GM23248 (cell line): ENCODE measurements around the gene NOL9. TPM values are rescaled to one million over a fixed set of nuclear protein-coding genes. Genes with fewer than 3 reads are reported as not detected.

Experiments used
- DNase-seq: peaks from one replicate; pipeline ENCODE4 v3.0.0-alpha.2; 2015
- H2AFZ ChIP-seq: fragments of 200-600 bp; sonication (generic); 2 replicates; pipeline ENCODE4 v1.6.1; 2016; ENCODE audit warnings: antibody characterized with exemption
- H3F3A ChIP-seq: fragments of 200-600 bp; sonication (generic); 2 replicates; pipeline ENCODE4 v1.6.1; 2016; ENCODE audit warnings: mild to moderate bottlenecking, antibody characterized with exemption, mixed run types; ENCODE audit not compliant: insufficient read depth
- H3K27ac ChIP-seq: fragments of 200-600 bp; sonication (generic); 2 replicates; pipeline ENCODE4 v1.5.1; 2016; ENCODE audit warnings: mild to moderate bottlenecking
- H3K27me3 ChIP-seq: fragments of 200-600 bp; sonication (generic); replicated peaks from 2 replicates; pipeline ENCODE4 v1.6.1; 2016; ENCODE audit warnings: mild to moderate bottlenecking; ENCODE audit not compliant: insufficient read depth
- H3K36me3 ChIP-seq: fragments of 200-600 bp; sonication (generic); 2 replicates; pipeline ENCODE4 v1.6.1; 2016; ENCODE audit warnings: low read depth, mild to moderate bottlenecking
- H3K4me1 ChIP-seq: fragments of 200-600 bp; sonication (generic); 2 replicates; pipeline ENCODE4 v1.6.1; 2016; ENCODE audit warnings: mild to moderate bottlenecking; ENCODE audit not compliant: insufficient read depth
- H3K4me2 ChIP-seq: fragments of 200-600 bp; sonication (generic); one replicate; pipeline ENCODE4 v1.6.1; 2016; ENCODE audit warnings: mild to moderate bottlenecking; ENCODE audit not compliant: unreplicated experiment
- H3K4me3 ChIP-seq: fragments of 200-600 bp; sonication (generic); 2 replicates; pipeline ENCODE4 v1.5.1; 2016; ENCODE audit warnings: mild to moderate bottlenecking
- H3K79me2 ChIP-seq: fragments of 200-600 bp; sonication (generic); 2 replicates; pipeline ENCODE4 v1.6.1; 2016; ENCODE audit warnings: mild to moderate bottlenecking; ENCODE audit not compliant: insufficient read depth
- H3K9ac ChIP-seq: fragments of 200-600 bp; sonication (generic); 2 replicates; pipeline ENCODE4 v1.6.1; 2016; ENCODE audit warnings: mild to moderate bottlenecking
- H3K9me2 ChIP-seq: fragments of 200-600 bp; sonication (generic); 2 replicates; pipeline ENCODE4 v1.6.1; 2016; ENCODE audit warnings: mixed run types, mild to moderate bottlenecking, moderate library complexity; ENCODE audit not compliant: insufficient read depth
- H3K9me3 ChIP-seq: fragments of 200-600 bp; sonication (generic); one replicate; pipeline ENCODE4 v1.6.1; 2017; ENCODE audit warnings: low read depth
- H4K20me1 ChIP-seq: fragments of 200-600 bp; sonication (generic); 2 replicates; pipeline ENCODE4 v1.6.0; 2016; ENCODE audit not compliant: insufficient read depth
- EZH2 ChIP-seq: fragments of 200-600 bp; sonication (generic); IDR thresholded peaks from 2 replicates; pipeline ENCODE4 v1.6.1; 2018; ENCODE audit warnings: antibody characterized with exemption, mild to moderate bottlenecking; ENCODE audit not compliant: insufficient read depth, poor library complexity, severe bottlenecking
- EZH2phosphoT487 ChIP-seq: fragments of 200-600 bp; sonication (generic); IDR thresholded peaks from 2 replicates; pipeline ENCODE4 v1.6.1; 2018; ENCODE audit warnings: antibody characterized with exemption, moderate library complexity, mild to moderate bottlenecking, low read depth; ENCODE audit not compliant: insufficient read depth
- WGBS, 2 experiments: methylation state at CpG; one replicate each; pipeline ENCODE4 v1.1.6; 2015 to 2017; ENCODE audit warnings: low lambda C conversion rate in 2 of 2, low coverage in 1 of 2; ENCODE audit errors: missing lambda C conversion rate in 2 of 2; 5-methylcytosine and 5-hydroxymethylcytosine counted together
- in situ Hi-C: fragments of 300-500 bp; cut with MboI; formaldehyde crosslinking; loops from 2 replicates; pipeline ENCODE4 v1.15.0; 2020
- polyA plus RNA-seq: library from polyadenylated mRNA; unstranded; fragments of >200 nt; fragmentation: Nextera tagmentation; extraction: Ambion mirVana; gene quantifications from 2 replicates; pipeline ENCODE4 v1.2.1, GENCODE V29; 2016
- total RNA-seq: library from RNA; depleted of rRNA; stranded (reverse); fragments of >200 nt; shearing (Covaris generic); gene quantifications from 2 replicates; pipeline ENCODE4 v1.2.3, GENCODE V29; 2014

Gene NOL9
- total and polyA plus RNA-seq, 2 experiments from 2014 or later = 13.0 to 27.8 TPM

GRCh38 chr1:6535214-6535613, 19.1 kb downstream of the NOL9 start:
- 95 to 97% methylated on average over 4 of the region's 4 CpGs for WGBS, 2 experiments
- no peaks in the 10 kb centered on the region for H4K20me1 ChIP-seq
- peaks cover 20% of the 10 kb centered on the region; the same call in 1 of the 2 replicates for H3K36me3 ChIP-seq
- no peak overlapping the region for H3K4me2 ChIP-seq
- no peaks in the 10 kb centered on the region for H3K9me3 ChIP-seq
- no peak for DNase-seq
- H3K79me2 ChIP-seq = peaks cover 20% of the 10 kb centered on the region
- H3K9ac ChIP-seq = no peak overlapping the region
- TF ChIP-seq EZH2phosphoT487 (no peak), EZH2 (no peak)
- peaks cover 13% of the 10 kb centered on the region for H3F3A ChIP-seq
- in situ Hi-C loops = no loop called here
- H3K27me3 ChIP-seq = no peaks in the 10 kb centered on the region
- H3K27ac ChIP-seq = no peak overlapping the region
- H3K9me2 ChIP-seq = no peaks in the 10 kb centered on the region
- no peak overlapping the region for H3K4me3 ChIP-seq
- H2AFZ ChIP-seq = no peak overlapping the region
- H3K4me1 ChIP-seq = peaks cover 5% of the 10 kb centered on the region

- H3K4me3 ChIP-seq = no peak overlapping the region
- H3K9me3 ChIP-seq = no peaks in the 10 kb centered on the region
- no peak for DNase-seq
- H3K4me2 ChIP-seq = no peak overlapping the region
- H3K27me3 ChIP-seq = no peaks in the 10 kb centered on the region
- no peak overlapping the region for H3K9ac ChIP-seq
- H3K4me1 ChIP-seq = peaks cover 5% of the 10 kb centered on the region
- H3K9me2 ChIP-seq = no peaks in the 10 kb centered on the region
- H3K36me3 ChIP-seq = peaks cover 24% of the 10 kb centered on the region; the same call in 1 of the 2 replicates
- H2AFZ ChIP-seq = no peak overlapping the region
- peaks cover 8% of the 10 kb centered on the region; the same call in 1 of the 2 replicates for H3F3A ChIP-seq
- TF ChIP-seq EZH2phosphoT487 (no peak), EZH2 (no peak)
- WGBS, 2 experiments = 97 to 99% methylated on average over 8 of the region's 8 CpGs
- in situ Hi-C loops = no loop called here
- H3K79me2 ChIP-seq = peaks cover 20% of the 10 kb centered on the region
- H4K20me1 ChIP-seq = no peaks in the 10 kb centered on the region
- H3K27ac ChIP-seq = no peak overlapping the region
These were observed 20.0 kb downstream of the NOL9 start for GRCh38 chr1:6534248-6534822.

GRCh38 chr1:6531996-6532395, 22.3 kb downstream of the NOL9 start:
- Histone ChIP-seq H3K27me3 (no peaks in the 10 kb centered on the region), H4K20me1 (no peaks in the 10 kb centered on the region), H3F3A (no peaks in the 10 kb centered on the region), H3K27ac (no peak overlapping the region), H2AFZ (no peak overlapping the region), H3K4me3 (no peak overlapping the region), H3K79me2 (peaks cover 17% of the 10 kb centered on the region), H3K4me2 (no peak overlapping the region), H3K9me3 (no peaks in the 10 kb centered on the region), H3K9ac (no peak overlapping the region), H3K4me1 (no peaks in the 10 kb centered on the region), H3K36me3 (peaks cover 24% of the 10 kb centered on the region; the same call in 1 of the 2 replicates), H3K9me2 (no peaks in the 10 kb centered on the region)
- no peak for TF ChIP-seq EZH2
- TF ChIP-seq EZH2phosphoT487 = no peak
- in situ Hi-C loops = no loop called here
- 91 to 97% methylated on average over 5 of the region's 5 CpGs for WGBS, 2 experiments
- no peak for DNase-seq

- no peak overlapping the region for H3K27ac ChIP-seq
- H3F3A ChIP-seq = peaks cover 3% of the 10 kb centered on the region; the same call in 1 of the 2 replicates
- H3K36me3 ChIP-seq = peaks cover 34% of the 10 kb centered on the region; the same call in 1 of the 2 replicates
- TF ChIP-seq EZH2phosphoT487 (no peak), EZH2 (no peak)
- no peaks in the 10 kb centered on the region for H3K9me2 ChIP-seq
- in situ Hi-C loops = no loop called here
- H3K9ac ChIP-seq = no peak overlapping the region
- no peaks in the 10 kb centered on the region for H3K9me3 ChIP-seq
- H2AFZ ChIP-seq = no peak overlapping the region
- 98% methylated on average over 13 of the region's 13 CpGs for WGBS, 2 experiments
- no peaks in the 10 kb centered on the region for H3K4me1 ChIP-seq
- no peaks in the 10 kb centered on the region for H4K20me1 ChIP-seq
- DNase-seq = no peak
- no peak overlapping the region for H3K4me3 ChIP-seq
- peaks cover 14% of the 10 kb centered on the region for H3K79me2 ChIP-seq
- no peak overlapping the region for H3K4me2 ChIP-seq
- H3K27me3 ChIP-seq = no peaks in the 10 kb centered on the region
These were observed 23.7 kb downstream of the NOL9 start for GRCh38 chr1:6530504-6531160.
